ENCODE results near the gene MYBL2.

MYBL2 gene

DNA sequence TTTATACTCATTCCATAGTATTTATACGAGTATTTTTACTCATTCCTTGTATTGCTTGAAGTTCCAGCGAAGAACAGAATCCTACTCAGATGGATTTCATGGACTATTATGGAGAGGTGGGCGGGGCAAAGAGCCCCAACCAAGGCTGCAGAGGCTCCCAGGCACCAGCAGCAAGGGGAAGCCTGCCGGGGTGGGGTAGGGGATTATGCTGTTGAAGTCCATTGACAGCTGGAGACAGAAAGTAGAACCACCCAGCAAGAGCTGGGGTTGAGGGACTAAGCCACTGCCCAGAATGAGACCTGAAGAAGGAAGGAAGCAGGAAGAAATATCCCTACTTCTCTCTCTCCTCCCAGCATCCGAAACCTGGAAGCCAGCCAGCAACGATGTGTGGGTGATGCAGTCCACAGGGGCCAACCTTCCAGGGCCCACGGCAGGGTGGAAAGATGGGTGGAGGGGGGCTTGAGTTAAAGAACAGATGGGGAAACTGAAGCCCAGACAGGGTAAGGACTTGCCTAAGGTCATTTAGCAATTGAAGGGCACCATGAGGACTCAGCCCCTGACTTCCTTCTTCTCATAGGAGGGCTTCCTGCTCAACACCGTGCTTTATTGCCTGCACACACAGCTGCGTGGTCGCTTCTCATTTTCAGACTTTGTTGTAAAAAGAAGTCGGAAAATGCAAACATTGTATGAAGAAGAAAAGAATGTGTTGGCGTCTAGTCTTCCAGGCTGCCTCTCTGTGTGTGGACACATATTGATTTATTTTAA, 78.2 kb downstream of the MYBL2 start:
- Histone ChIP-seq H3K4me1 (ENCODE audit: insufficient read depth, low read length) (no peaks in the 10 kb centered on the region), H3K4me3 (ENCODE audit: low read depth in 1 of 2, low read length in 2 of 2) (no peak overlapping the region), H3K9me3 (ENCODE audit: low read length) (no peaks in the 10 kb centered on the region), H3K9ac (ENCODE audit: low read length) (no peak overlapping the region), H3K27me3 (ENCODE audit: control insufficient read depth in 1 of 2, insufficient read depth in 2 of 2, low read length in 2 of 2) (peaks cover 0 to 10% of the 10 kb centered on the region in 2 donors), H3K36me3 (ENCODE audit: insufficient read depth, low read length) (no peaks in the 10 kb centered on the region), H3K27ac (ENCODE audit: low read depth, low read length) (no peak overlapping the region)

- Histone ChIP-seq H3K9ac (ENCODE audit: low read length) (no peak overlapping the region), H3K4me1 (ENCODE audit: insufficient read depth, low read length) (no peaks in the 10 kb centered on the region), H3K36me3 (ENCODE audit: insufficient read depth, low read length) (no peaks in the 10 kb centered on the region), H3K27ac (ENCODE audit: low read depth, low read length) (no peak overlapping the region), H3K4me3 (ENCODE audit: low read depth in 1 of 2, low read length in 2 of 2) (no peak overlapping the region), H3K27me3 (ENCODE audit: control insufficient read depth in 1 of 2, insufficient read depth in 2 of 2, low read length in 2 of 2) (peaks cover 0 to 10% of the 10 kb centered on the region in 2 donors), H3K9me3 (ENCODE audit: low read length) (no peaks in the 10 kb centered on the region)
Observed at GRCh38 chr20:43746344-43747137, 79.6 kb downstream of the MYBL2 start.

DNA sequence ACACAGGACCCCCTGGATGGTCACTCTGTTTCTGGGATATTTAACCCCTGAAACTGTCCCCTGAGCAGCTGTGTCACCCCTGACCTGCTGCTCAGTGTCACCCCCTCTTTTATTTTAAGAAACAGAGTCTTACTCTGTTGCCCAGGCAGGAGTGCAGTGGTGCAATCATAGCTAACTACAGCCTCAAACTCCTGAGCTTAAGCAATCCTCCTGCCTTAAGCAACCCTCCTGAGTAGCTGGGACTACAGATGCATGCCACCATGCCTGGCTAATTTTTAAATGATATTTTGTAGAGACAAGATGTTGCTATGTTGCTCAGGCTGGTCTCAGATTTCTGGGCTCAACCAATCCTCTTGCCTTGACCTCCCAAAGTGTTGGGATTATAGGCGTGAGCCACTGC, 81.4 kb downstream of the MYBL2 start:
- Histone ChIP-seq H3K36me3 (ENCODE audit: insufficient read depth, low read length) (no peaks in the 10 kb centered on the region), H3K9ac (ENCODE audit: low read length) (no peak overlapping the region), H3K4me1 (ENCODE audit: insufficient read depth, low read length) (no peaks in the 10 kb centered on the region), H3K9me3 (ENCODE audit: low read length) (no peaks in the 10 kb centered on the region), H3K27me3 (ENCODE audit: control insufficient read depth in 1 of 2, insufficient read depth in 2 of 2, low read length in 2 of 2) (peaks cover 0 to 10% of the 10 kb centered on the region in 2 donors), H3K4me3 (ENCODE audit: low read depth in 1 of 2, low read length in 2 of 2) (no peak overlapping the region), H3K27ac (ENCODE audit: low read depth, low read length) (no peak overlapping the region)

DNA sequence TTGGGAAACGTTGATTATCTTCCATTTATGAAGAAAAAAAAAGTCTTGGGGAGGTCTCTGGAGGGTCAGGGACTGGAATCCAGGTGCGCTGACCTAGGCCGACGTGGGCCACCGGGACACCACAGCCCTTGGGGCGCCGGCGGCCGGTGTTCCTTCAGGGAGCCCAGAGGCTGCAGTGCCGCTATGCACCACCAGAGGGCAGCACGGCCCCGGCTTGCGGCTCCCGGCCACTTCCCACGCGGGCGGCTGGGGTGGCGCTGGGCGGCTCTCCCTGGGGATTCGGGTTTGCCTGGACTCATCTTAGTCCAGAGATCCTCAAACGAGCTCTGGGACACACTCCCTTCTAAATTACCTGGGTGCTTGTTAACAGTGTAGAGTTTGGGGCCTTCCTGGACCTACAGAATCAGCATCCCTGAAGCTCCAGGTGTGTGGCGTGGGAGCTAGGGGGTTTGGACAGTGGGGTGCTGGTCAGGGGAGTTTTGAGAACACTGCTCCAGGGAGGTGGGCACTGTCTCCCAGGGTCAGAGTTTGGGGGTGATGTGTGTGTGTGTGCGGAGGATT, 82.9 kb downstream of the MYBL2 start:
- no peak overlapping the region for H3K9ac ChIP-seq (ENCODE audit: low read length)
- no peaks in the 10 kb centered on the region for H3K36me3 ChIP-seq (ENCODE audit: insufficient read depth, low read length)

GRCh38 chr20:43750774-43751166, 83.9 kb downstream of the MYBL2 start:
- Histone ChIP-seq H3K27me3 (ENCODE audit: control insufficient read depth in 1 of 2, insufficient read depth in 2 of 2, low read length in 2 of 2) (no peaks in the 10 kb centered on the region), H3K9me3 (ENCODE audit: low read length) (no peaks in the 10 kb centered on the region), H3K4me1 (ENCODE audit: insufficient read depth, low read length) (no peaks in the 10 kb centered on the region), H3K27ac (ENCODE audit: low read depth, low read length) (no peak overlapping the region), H3K36me3 (ENCODE audit: insufficient read depth, low read length) (no peaks in the 10 kb centered on the region), H3K9ac (ENCODE audit: low read length) (no peak overlapping the region), H3K4me3 (ENCODE audit: low read depth in 1 of 2, low read length in 2 of 2) (no peak overlapping the region)

More for the DNA sequence above, 82.9 kb downstream of the MYBL2 start:
- Histone ChIP-seq H3K4me1 (ENCODE audit: insufficient read depth, low read length) (no peaks in the 10 kb centered on the region), H3K4me3 (ENCODE audit: low read depth in 1 of 2, low read length in 2 of 2) (no peak overlapping the region), H3K27me3 (ENCODE audit: control insufficient read depth in 1 of 2, insufficient read depth in 2 of 2, low read length in 2 of 2) (peaks cover 0 to 6% of the 10 kb centered on the region in 2 donors), H3K9me3 (ENCODE audit: low read length) (no peaks in the 10 kb centered on the region), H3K27ac (ENCODE audit: low read depth, low read length) (no peak overlapping the region)

DNA sequence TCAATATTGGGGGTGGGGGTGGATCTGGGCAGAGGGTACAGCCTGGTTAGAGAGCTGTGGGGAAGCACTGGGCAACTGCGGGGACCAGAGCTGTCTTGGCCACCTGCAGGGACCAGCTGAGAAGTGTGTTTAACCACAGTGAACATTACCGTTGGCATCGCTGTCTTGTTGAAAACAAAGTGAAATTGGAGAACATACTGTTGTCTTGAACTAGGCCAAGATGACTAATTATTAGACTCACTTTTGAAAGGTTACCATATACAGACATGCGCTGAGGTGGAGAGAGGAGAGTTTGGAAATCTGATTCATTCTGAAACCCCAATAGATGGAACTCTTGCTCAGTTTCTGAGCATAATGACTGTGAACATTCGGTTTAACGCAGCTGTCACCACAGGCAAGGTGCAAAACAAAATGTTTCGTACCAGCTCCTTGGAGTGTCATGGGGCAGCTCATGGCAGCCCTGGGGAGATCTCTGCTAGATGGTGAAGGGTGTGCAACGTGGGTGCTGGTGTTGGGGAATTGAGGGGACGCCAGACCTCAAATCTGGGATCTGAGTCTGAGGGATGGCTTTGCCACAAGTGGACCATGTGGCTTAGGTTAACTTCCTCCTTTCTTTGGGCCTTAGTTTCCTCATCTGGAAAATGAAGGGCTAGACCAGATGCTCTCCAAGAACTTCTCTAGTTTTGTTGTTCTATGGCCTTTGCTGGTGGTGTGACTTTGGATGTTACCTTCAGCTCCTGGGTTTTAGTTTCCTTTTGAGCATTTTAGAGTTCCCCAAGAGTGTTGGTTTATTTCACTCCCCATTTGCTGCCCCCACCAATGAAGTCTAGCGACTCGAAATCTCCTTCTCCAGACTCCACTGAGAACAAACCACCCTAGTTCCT, 84.5 kb downstream of the MYBL2 start:
- Histone ChIP-seq H3K27me3 (ENCODE audit: control insufficient read depth in 1 of 2, insufficient read depth in 2 of 2, low read length in 2 of 2) (no peaks in the 10 kb centered on the region), H3K4me1 (ENCODE audit: insufficient read depth, low read length) (no peaks in the 10 kb centered on the region), H3K36me3 (ENCODE audit: insufficient read depth, low read length) (no peaks in the 10 kb centered on the region), H3K4me3 (ENCODE audit: low read depth in 1 of 2, low read length in 2 of 2) (no peak overlapping the region), H3K9ac (ENCODE audit: low read length) (no peak overlapping the region), H3K9me3 (ENCODE audit: low read length) (no peaks in the 10 kb centered on the region), H3K27ac (ENCODE audit: low read depth, low read length) (no peak overlapping the region)

DNA sequence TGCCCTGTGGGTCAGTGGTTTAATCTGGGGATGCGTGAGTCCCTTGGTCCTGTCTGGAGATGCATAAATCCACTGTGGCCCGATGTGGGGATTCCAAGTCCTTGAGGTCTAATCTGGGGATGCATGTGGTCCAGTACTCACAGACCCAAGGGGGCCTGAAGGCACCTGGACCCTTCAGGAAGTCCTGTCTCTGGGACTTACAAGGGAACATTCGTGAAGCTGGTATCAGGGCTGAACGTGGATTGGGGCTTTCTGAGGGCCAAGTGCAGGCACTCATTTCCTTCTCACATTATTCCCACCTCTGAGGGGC, 85.1 kb downstream of the MYBL2 start:
- Histone ChIP-seq H3K27me3 (ENCODE audit: control insufficient read depth in 1 of 2, insufficient read depth in 2 of 2, low read length in 2 of 2) (no peaks in the 10 kb centered on the region), H3K9ac (ENCODE audit: low read length) (no peak overlapping the region), H3K4me1 (ENCODE audit: insufficient read depth, low read length) (no peaks in the 10 kb centered on the region), H3K9me3 (ENCODE audit: low read length) (no peaks in the 10 kb centered on the region), H3K27ac (ENCODE audit: low read depth, low read length) (no peak overlapping the region), H3K36me3 (ENCODE audit: insufficient read depth, low read length) (no peaks in the 10 kb centered on the region), H3K4me3 (ENCODE audit: low read depth in 1 of 2, low read length in 2 of 2) (no peak overlapping the region)

DNA sequence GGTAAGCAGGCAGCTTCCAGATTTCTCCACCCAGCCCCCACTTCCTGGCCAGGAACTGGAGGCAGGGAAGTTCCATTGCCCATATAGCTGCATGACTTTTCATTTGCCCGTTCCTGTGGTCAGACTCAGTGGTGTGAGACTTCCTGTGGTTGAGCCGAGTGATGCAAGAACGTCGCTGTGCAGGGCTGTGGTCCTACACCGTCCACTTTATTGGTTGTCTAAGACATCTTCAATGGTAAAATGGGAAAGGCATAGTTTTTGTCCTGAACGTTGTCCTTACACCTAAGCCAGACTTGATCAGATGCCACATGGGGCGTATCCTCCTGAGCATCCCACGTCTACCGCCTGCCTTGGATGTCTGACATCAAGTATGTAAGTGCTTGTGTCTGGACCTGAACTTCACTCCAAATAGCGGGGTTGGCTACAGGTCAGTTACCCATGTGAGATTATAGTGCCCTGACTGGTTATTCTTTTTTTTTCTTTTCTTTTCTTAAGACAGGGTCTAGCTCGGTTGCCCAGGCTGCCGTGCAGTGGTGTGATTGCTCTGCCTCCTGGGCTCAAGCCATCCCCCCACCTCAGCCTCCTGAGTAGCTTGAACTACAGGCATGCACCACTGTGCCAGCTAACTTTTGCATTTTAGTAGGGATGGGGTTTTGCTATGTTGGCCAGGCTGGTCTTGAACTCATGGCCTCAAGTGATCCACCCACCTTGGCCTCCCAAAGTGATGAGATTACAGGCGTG, 85.8 kb downstream of the MYBL2 start:
- H3K27me3 ChIP-seq (ENCODE audit: control insufficient read depth in 1 of 2, insufficient read depth in 2 of 2, low read length in 2 of 2): no peaks in the 10 kb centered on the region
- no peaks in the 10 kb centered on the region for H3K9me3 ChIP-seq (ENCODE audit: low read length)
- no peaks in the 10 kb centered on the region for H3K36me3 ChIP-seq (ENCODE audit: insufficient read depth, low read length)
- no peak overlapping the region for H3K27ac ChIP-seq (ENCODE audit: low read depth, low read length)
- no peaks in the 10 kb centered on the region for H3K4me1 ChIP-seq (ENCODE audit: insufficient read depth, low read length)
- no peak overlapping the region for H3K4me3 ChIP-seq (ENCODE audit: low read depth in 1 of 2, low read length in 2 of 2)
- no peak overlapping the region for H3K9ac ChIP-seq (ENCODE audit: low read length)

DNA sequence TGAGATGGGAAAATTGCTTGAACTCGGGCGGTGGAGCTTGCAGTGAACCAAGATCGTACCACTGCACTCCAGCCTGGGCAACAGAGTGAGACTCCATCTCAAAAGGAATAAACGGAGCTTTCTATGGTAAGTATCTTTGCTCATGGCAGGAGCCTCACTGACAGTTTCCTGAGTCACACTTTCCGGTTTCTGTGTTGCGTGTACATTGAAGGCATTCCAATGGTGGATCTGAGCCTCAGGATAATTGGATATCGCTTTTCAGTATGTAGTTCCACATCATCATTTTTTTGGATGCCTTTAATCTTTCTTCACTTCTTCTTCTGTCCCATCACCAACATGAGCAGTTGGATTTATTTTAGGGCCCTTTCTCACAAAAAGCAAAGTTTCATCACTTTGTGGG, 88.5 kb downstream of the MYBL2 start:
- no peak overlapping the region for H3K9ac ChIP-seq (ENCODE audit: low read length)
- no peaks in the 10 kb centered on the region for H3K27me3 ChIP-seq (ENCODE audit: control insufficient read depth in 1 of 2, insufficient read depth in 2 of 2, low read length in 2 of 2)
- H3K36me3 ChIP-seq (ENCODE audit: insufficient read depth, low read length): no peaks in the 10 kb centered on the region
- H3K4me3 ChIP-seq (ENCODE audit: low read depth in 1 of 2, low read length in 2 of 2): no peak overlapping the region
- H3K27ac ChIP-seq (ENCODE audit: low read depth, low read length): no peak overlapping the region
- H3K4me1 ChIP-seq (ENCODE audit: insufficient read depth, low read length): no peaks in the 10 kb centered on the region
- H3K9me3 ChIP-seq (ENCODE audit: low read length): no peaks in the 10 kb centered on the region

- no peaks in the 10 kb centered on the region for H3K9me3 ChIP-seq (ENCODE audit: low read length)
- H3K36me3 ChIP-seq (ENCODE audit: insufficient read depth, low read length): no peaks in the 10 kb centered on the region
- no peaks in the 10 kb centered on the region for H3K27me3 ChIP-seq (ENCODE audit: control insufficient read depth in 1 of 2, insufficient read depth in 2 of 2, low read length in 2 of 2)
- no peak overlapping the region for H3K4me3 ChIP-seq (ENCODE audit: low read depth in 1 of 2, low read length in 2 of 2)
- no peaks in the 10 kb centered on the region for H3K4me1 ChIP-seq (ENCODE audit: insufficient read depth, low read length)
- H3K9ac ChIP-seq (ENCODE audit: low read length): no peak overlapping the region
- H3K27ac ChIP-seq (ENCODE audit: low read depth, low read length): no peak overlapping the region
Observed at GRCh38 chr20:43755851-43756250, 88.9 kb downstream of the MYBL2 start.

All from muscle layer of colon (tissue), 2 donors.